ENCODE results near the gene PXMP2.
A peak's percentile ranks its signal among the peaks of the same experiment; 100 is the strongest.
"Not testable (repeated sequence)": the region's sequence is repeated elsewhere in the genome, so short reads cannot be mapped to it uniquely, and the experiment has no call there.

Gene PXMP2

GRCh38 chr12:132677492-132677891 lies 9.9 kb upstream of the PXMP2 start:
- Histone ChIP-seq H3K4me3 (ENCODE audit: low read depth, low read length) (no peak overlapping the region), H3K36me3 (peaks cover 55% of the 10 kb centered on the region), H3K4me1 (no peaks in the 10 kb centered on the region), H3K9me3 (no peaks in the 10 kb centered on the region), H3K27me3 (no peaks in the 10 kb centered on the region)
- TF ChIP-seq, protein P1, sequence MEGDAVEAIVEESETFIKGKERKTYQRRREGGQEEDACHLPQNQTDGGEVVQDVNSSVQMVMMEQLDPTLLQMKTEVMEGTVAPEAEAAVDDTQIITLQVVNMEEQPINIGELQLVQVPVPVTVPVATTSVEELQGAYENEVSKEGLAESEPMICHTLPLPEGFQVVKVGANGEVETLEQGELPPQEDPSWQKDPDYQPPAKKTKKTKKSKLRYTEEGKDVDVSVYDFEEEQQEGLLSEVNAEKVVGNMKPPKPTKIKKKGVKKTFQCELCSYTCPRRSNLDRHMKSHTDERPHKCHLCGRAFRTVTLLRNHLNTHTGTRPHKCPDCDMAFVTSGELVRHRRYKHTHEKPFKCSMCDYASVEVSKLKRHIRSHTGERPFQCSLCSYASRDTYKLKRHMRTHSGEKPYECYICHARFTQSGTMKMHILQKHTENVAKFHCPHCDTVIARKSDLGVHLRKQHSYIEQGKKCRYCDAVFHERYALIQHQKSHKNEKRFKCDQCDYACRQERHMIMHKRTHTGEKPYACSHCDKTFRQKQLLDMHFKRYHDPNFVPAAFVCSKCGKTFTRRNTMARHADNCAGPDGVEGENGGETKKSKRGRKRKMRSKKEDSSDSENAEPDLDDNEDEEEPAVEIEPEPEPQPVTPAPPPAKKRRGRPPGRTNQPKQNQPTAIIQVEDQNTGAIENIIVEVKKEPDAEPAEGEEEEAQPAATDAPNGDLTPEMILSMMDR (IDR thresholded peaks at IDR 0.05; ENCODE audit: low read depth, low read length), result no peak
- no peak for DNase-seq

DNA sequence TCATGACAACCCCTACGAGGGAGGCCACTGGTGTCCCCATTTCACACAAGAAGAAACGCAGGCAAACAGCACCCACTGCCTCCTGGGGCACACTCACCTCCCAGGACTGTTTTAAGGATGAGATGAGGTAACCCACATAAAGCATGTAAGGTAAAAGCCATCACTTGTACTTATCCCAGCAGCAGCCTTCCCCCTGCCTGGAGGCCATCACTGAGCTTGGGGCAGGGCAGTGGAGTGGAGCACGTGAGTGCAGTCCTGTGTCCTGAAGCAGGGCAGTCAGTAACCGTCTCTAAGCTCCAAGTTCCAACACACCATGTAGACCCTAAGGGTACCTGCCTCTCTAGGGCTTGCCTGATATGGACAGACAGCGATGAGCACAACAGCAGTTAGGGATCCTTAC lies 2.0 kb upstream of the PXMP2 start:
- Histone ChIP-seq H3K4me3 (ENCODE audit: low read depth, low read length) (no peak overlapping the region), H3K27me3 (0 out of 2 replicates have a peak, but pooled peaks cover 2% of the 10 kb centered on the region), H3K4me1 (no peaks in the 10 kb centered on the region), H3K36me3 (peaks cover 3% of the 10 kb centered on the region; the same call in 1 of the 2 replicates), H3K9me3 (no peaks in the 10 kb centered on the region)
- no peak for DNase-seq
- TF ChIP-seq, protein P1 (IDR thresholded peaks at IDR 0.05; ENCODE audit: low read depth, low read length), result no peak

GRCh38 chr12:132686825-132687210 lies 569 bp upstream of the PXMP2 start:
- TF ChIP-seq, protein P1 (IDR thresholded peaks at IDR 0.05; ENCODE audit: low read depth, low read length), result no peak
- no peak for DNase-seq
- no peaks in the 10 kb centered on the region for H3K4me1 ChIP-seq
- peaks cover 6% of the 10 kb centered on the region for H3K36me3 ChIP-seq
- H3K9me3 ChIP-seq, result no peaks in the 10 kb centered on the region
- 0 out of 2 replicates have a peak, but pooled peaks cover 2% of the 10 kb centered on the region for H3K27me3 ChIP-seq
- peak overlapping the region; percentile 66 for H3K4me3 ChIP-seq (ENCODE audit: low read depth, low read length)

DNA sequence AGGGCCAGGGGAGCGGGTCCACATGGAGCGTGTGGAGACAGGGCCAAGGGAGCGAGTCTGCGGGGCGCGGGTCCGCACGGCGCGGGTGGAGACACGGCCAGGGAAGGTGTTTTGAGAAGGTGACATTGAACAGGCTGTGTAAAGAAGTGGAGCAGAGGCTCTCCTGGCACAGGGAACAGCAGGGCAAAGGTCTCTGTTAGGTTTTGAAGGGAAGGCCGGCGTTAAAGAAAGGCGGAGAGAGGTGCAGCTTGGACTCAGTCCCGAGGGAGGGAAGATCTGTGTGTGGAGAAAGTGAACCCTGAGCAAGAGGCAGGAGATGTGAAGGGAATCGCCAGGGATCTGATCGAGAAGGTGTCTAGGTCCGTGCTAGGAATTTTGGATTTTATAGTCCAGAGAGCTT lies 1.8 kb downstream of the PXMP2 start:
- peaks cover 6% of the 10 kb centered on the region for H3K36me3 ChIP-seq
- no peaks in the 10 kb centered on the region for H3K9me3 ChIP-seq
- H3K27me3 ChIP-seq, result 0 out of 2 replicates have a peak, but pooled peaks cover 2% of the 10 kb centered on the region
- no peaks in the 10 kb centered on the region for H3K4me1 ChIP-seq
- no peak overlapping the region for H3K4me3 ChIP-seq (ENCODE audit: low read depth, low read length)
- DNase-seq, result no peak
- TF ChIP-seq, protein P1 (IDR thresholded peaks at IDR 0.05; ENCODE audit: low read depth, low read length), result no peak

- no peak overlapping the region for H3K4me3 ChIP-seq (ENCODE audit: low read depth, low read length)
- TF ChIP-seq, protein P1 (IDR thresholded peaks at IDR 0.05; ENCODE audit: low read depth, low read length), result no peak
- H3K27me3 ChIP-seq, result 0 out of 2 replicates have a peak, but pooled peaks cover 2% of the 10 kb centered on the region
- no peaks in the 10 kb centered on the region for H3K9me3 ChIP-seq
- DNase-seq, result no peak
- H3K4me1 ChIP-seq, result no peaks in the 10 kb centered on the region
- peaks cover 6% of the 10 kb centered on the region for H3K36me3 ChIP-seq
Measured at GRCh38 chr12:132690112-132690511, 2.7 kb downstream of the PXMP2 start.

- H3K27me3 ChIP-seq; DNase-seq; H3K9me3 ChIP-seq; H3K4me1 ChIP-seq; H3K4me3 ChIP-seq (ENCODE audit: low read depth, low read length): not testable (repeated sequence)
- H3K36me3 ChIP-seq, result peaks cover 20% of the 10 kb centered on the region
Measured at GRCh38 chr12:132692030-132692429, 4.6 kb downstream of the PXMP2 start.

DNA sequence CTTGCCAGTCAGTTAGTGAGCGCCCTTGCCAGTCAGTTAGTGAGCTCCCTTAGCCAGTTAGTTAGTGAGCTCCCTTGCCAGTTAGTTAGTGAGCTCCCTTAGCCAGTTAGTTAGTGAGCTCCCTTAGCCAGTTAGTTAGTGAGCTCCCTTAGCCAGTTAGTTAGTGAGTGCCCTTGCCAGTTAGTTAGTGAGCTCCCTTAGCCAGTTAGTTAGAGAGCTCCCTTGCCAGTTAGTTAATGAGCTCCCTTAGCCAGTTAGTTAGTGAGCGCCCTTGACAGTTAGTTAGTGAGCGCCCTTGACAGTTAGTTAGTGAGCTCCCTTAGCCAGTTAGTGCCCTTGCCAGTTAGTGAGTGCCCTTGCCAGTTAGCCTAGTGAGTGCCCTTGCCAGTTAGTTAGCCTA lies 7.5 kb downstream of the PXMP2 start:
- H3K4me1 ChIP-seq; H3K4me3 ChIP-seq (ENCODE audit: low read depth, low read length); H3K27me3 ChIP-seq; H3K9me3 ChIP-seq; DNase-seq: not testable (repeated sequence)
- H3K36me3 ChIP-seq, result peaks cover 26% of the 10 kb centered on the region
